HepG2 (cell line): ENCODE data around the gene ZNF223. TPM values are rescaled to one million over a fixed set of nuclear protein-coding genes. Genes with fewer than 3 reads are reported as not detected.

Source experiments
- CAMTA2 ChIP-seq: sonication (generic); formaldehyde crosslinking; IDR thresholded peaks from 2 replicates; pipeline ENCODE4 v1.4.0; 2020; ENCODE audit warnings: mild to moderate bottlenecking, missing genetic modification reagents, borderline replicate concordance
- HCFC1 ChIP-seq: fragments of 150-350 bp; IDR thresholded peaks from 2 replicates; pipeline ENCODE4 v1.6.1; 2014; ENCODE audit warnings: low read depth, low read length
- IRF2 ChIP-seq: IDR thresholded peaks from 2 replicates; pipeline ENCODE4 v1.6.1; 2018; ENCODE audit warnings: missing genetic modification reagents, missing compliant biosample characterization
- MIXL1 ChIP-seq: IDR thresholded peaks from 2 replicates; pipeline ENCODE4 v1.6.1; 2016
- NFRKB ChIP-seq: fragments of 450-650 bp; IDR thresholded peaks from 2 replicates; pipeline ENCODE4 v1.6.1; 2017
- NFYB ChIP-seq: sonication (generic); formaldehyde crosslinking; IDR thresholded peaks from 2 replicates; pipeline ENCODE4 v1.4.0; 2020; ENCODE audit warnings: missing genetic modification reagents
- STAT5B ChIP-seq: sonication (generic); formaldehyde crosslinking; IDR thresholded peaks from 2 replicates; pipeline ENCODE4 v1.4.0; 2020; ENCODE audit warnings: missing genetic modification reagents
- SUZ12 ChIP-seq: fragments of 150-350 bp; IDR thresholded peaks from 2 replicates; pipeline ENCODE4 v1.6.1; 2014; ENCODE audit warnings: low read depth, low read length
- THAP11 ChIP-seq: IDR thresholded peaks from 2 replicates; pipeline ENCODE4 v1.6.1; 2016; ENCODE audit warnings: missing biosample characterization, missing genetic modification reagents
- ZFP36L2 ChIP-seq: sonication (generic); formaldehyde crosslinking; IDR thresholded peaks from 2 replicates; pipeline ENCODE4 v1.4.0; 2020; ENCODE audit warnings: missing genetic modification reagents
- ZNF12 ChIP-seq: sonication (generic); formaldehyde crosslinking; IDR thresholded peaks from 2 replicates; pipeline ENCODE4 v1.5.0; 2020; ENCODE audit warnings: missing genetic modification reagents
- ZNF335 ChIP-seq: sonication (generic); formaldehyde crosslinking; IDR thresholded peaks from 2 replicates; pipeline ENCODE4 v1.4.0; 2020; ENCODE audit warnings: missing genetic modification reagents
- ZNF33B ChIP-seq: sonication (generic); formaldehyde crosslinking; IDR thresholded peaks from 2 replicates; pipeline ENCODE4 v1.5.1; 2020; ENCODE audit warnings: mild to moderate bottlenecking, missing genetic modification reagents
- ZNF556 ChIP-seq: sonication (generic); formaldehyde crosslinking; IDR thresholded peaks from 2 replicates; pipeline ENCODE4 v1.4.0; 2020; ENCODE audit warnings: mild to moderate bottlenecking, missing genetic modification reagents, borderline replicate concordance
- ZNF720 ChIP-seq: sonication (generic); formaldehyde crosslinking; IDR thresholded peaks from 2 replicates; pipeline ENCODE4 v1.4.0; 2020; ENCODE audit warnings: missing genetic modification reagents
- ZNF75D ChIP-seq: sonication (generic); formaldehyde crosslinking; IDR thresholded peaks from 2 replicates; pipeline ENCODE4 v1.8.1; 2023; ENCODE audit warnings: missing genetic modification reagents, mild to moderate bottlenecking, borderline replicate concordance
- ZNF768 ChIP-seq: sonication (generic); formaldehyde crosslinking; IDR thresholded peaks from 2 replicates; pipeline ENCODE4 v1.4.0; 2020; ENCODE audit warnings: missing genetic modification reagents
- ZNF782 ChIP-seq: sonication (generic); formaldehyde crosslinking; IDR thresholded peaks from 2 replicates; pipeline ENCODE4 v1.4.0; 2020; ENCODE audit warnings: missing genetic modification reagents, mild to moderate bottlenecking, borderline replicate concordance
- ZNF841 ChIP-seq: sonication (generic); formaldehyde crosslinking; IDR thresholded peaks from 2 replicates; pipeline ENCODE4 v1.8.1; 2023; ENCODE audit warnings: missing genetic modification reagents, borderline replicate concordance
- polyA plus RNA-seq, 8 experiments: library from polyadenylated mRNA; depleted of rRNA in 3 of 8; stranded (reverse) in 7 of 8; unstranded in 1 of 8; fragments of >200 nt; fragmentation: Illumina TruSeq in 4 of 8; extraction: Trizol in 4 of 8; gene quantifications; 2 replicates each; pipeline versions ENCODE4 v1.2.1 to v1.2.3, GENCODE V29; 2011 to 2016; ENCODE audit warnings: low read depth in 4 of 8, missing spikeins in 1 of 8, mixed read lengths in 1 of 8; ENCODE audit not compliant: insufficient read depth in 1 of 8
- total RNA-seq, 5 experiments: library from RNA; depleted of rRNA; stranded (reverse); fragments of >200 nt; fragmentation: Illumina TruSeq; extraction: Trizol; gene quantifications; 2 replicates each; pipeline ENCODE4 v1.2.3, GENCODE V29; 2016; ENCODE audit warnings: low read depth in 1 of 5
- TF ChIP-seq, protein P1 (sequence below): sonication (generic); formaldehyde crosslinking; IDR thresholded peaks from 2 replicates; pipeline ENCODE4 v1.4.0; 2020; ENCODE audit warnings: missing genetic modification reagents, borderline replicate concordance
- TF ChIP-seq, protein P2 (sequence below): sonication (generic); formaldehyde crosslinking; IDR thresholded peaks from 2 replicates; pipeline ENCODE4 v1.4.0; 2020; ENCODE audit warnings: missing genetic modification reagents
- TF ChIP-seq, protein P3 (sequence below): sonication (generic); formaldehyde crosslinking; IDR thresholded peaks from 2 replicates; pipeline ENCODE4 v1.4.0; 2020; ENCODE audit warnings: missing genetic modification reagents

Gene ZNF223
- total and polyA plus RNA-seq, 2 of the 13 experiments (the other 11 are each of a cell fraction or from before 2014, with no cell fraction given) = 2.0 to 4.8 TPM

DNA sequence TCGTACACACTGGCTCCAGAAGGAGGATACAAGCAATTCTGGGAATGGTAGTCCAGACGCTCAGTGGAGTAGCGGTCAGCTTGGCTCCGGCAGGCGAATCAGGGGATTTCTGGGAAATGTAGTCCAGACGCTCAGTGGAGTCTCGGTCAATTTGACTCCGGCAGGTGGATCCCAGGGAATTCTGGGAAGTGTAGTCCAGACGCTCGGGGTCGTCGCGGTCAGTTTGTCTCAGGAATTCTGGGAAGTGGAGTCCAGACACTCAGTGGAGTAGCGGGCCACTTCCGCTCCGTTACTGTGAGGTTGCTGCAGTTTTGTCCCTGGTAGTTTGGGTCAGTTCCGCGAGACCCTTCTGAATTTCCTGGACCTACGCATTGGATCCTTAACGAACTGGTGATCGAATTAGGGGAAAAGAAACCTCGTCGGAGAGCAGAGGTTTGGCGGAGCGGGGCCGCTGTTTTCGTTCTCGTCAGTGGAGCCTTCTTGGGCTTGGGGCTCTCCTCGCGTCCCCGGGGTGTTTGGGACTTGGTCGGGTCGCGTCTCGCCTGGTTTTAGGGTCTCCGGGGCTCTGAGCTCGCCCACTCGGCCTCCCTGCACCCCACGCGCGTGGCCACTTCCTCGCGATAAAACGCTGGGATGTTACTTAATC, 61.4 kb downstream of the ZNF223 start, which contains the start of gene ZNF225 (continued):
- TF ChIP-seq, protein P1, sequence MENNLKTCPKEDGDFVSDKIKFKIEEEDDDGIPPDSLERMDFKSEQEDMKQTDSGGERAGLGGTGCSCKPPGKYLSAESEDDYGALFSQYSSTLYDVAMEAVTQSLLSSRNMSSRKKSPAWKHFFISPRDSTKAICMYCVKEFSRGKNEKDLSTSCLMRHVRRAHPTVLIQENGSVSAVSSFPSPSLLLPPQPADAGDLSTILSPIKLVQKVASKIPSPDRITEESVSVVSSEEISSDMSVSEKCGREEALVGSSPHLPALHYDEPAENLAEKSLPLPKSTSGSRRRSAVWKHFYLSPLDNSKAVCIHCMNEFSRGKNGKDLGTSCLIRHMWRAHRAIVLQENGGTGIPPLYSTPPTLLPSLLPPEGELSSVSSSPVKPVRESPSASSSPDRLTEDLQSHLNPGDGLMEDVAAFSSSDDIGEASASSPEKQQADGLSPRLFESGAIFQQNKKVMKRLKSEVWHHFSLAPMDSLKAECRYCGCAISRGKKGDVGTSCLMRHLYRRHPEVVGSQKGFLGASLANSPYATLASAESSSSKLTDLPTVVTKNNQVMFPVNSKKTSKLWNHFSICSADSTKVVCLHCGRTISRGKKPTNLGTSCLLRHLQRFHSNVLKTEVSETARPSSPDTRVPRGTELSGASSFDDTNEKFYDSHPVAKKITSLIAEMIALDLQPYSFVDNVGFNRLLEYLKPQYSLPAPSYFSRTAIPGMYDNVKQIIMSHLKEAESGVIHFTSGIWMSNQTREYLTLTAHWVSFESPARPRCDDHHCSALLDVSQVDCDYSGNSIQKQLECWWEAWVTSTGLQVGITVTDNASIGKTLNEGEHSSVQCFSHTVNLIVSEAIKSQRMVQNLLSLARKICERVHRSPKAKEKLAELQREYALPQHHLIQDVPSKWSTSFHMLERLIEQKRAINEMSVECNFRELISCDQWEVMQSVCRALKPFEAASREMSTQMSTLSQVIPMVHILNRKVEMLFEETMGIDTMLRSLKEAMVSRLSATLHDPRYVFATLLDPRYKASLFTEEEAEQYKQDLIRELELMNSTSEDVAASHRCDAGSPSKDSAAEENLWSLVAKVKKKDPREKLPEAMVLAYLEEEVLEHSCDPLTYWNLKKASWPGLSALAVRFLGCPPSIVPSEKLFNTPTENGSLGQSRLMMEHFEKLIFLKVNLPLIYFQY = peak; percentile 71; the same call in 1 of the 2 replicates
- TF ChIP-seq, protein P2, sequence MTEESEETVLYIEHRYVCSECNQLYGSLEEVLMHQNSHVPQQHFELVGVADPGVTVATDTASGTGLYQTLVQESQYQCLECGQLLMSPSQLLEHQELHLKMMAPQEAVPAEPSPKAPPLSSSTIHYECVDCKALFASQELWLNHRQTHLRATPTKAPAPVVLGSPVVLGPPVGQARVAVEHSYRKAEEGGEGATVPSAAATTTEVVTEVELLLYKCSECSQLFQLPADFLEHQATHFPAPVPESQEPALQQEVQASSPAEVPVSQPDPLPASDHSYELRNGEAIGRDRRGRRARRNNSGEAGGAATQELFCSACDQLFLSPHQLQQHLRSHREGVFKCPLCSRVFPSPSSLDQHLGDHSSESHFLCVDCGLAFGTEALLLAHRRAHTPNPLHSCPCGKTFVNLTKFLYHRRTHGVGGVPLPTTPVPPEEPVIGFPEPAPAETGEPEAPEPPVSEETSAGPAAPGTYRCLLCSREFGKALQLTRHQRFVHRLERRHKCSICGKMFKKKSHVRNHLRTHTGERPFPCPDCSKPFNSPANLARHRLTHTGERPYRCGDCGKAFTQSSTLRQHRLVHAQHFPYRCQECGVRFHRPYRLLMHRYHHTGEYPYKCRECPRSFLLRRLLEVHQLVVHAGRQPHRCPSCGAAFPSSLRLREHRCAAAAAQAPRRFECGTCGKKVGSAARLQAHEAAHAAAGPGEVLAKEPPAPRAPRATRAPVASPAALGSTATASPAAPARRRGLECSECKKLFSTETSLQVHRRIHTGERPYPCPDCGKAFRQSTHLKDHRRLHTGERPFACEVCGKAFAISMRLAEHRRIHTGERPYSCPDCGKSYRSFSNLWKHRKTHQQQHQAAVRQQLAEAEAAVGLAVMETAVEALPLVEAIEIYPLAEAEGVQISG (CRISPR knock-in tag) = peak; percentile 96
- peak; percentile 71; the same call in 1 of the 2 replicates for TF ChIP-seq ZNF556 (CRISPR knock-in tag)
- no peak for TF ChIP-seq STAT5B (CRISPR knock-in tag)
- peak; percentile 94 for TF ChIP-seq ZNF335 (CRISPR knock-in tag)
- TF ChIP-seq MIXL1 (CRISPR knock-in tag) = peak; percentile 74
- TF ChIP-seq ZNF33B (CRISPR knock-in tag) = 0 out of 2 replicates have a peak, but pooled peaks have one; percentile 48
- TF ChIP-seq ZNF12 (CRISPR knock-in tag) = no peak
- TF ChIP-seq ZNF841 (CRISPR knock-in tag) = no peak
- no peak for TF ChIP-seq ZNF720 (CRISPR knock-in tag)
- no peak for TF ChIP-seq ZNF768 (CRISPR knock-in tag)
- TF ChIP-seq CAMTA2 (CRISPR knock-in tag) = no peak
- TF ChIP-seq, protein P3, sequence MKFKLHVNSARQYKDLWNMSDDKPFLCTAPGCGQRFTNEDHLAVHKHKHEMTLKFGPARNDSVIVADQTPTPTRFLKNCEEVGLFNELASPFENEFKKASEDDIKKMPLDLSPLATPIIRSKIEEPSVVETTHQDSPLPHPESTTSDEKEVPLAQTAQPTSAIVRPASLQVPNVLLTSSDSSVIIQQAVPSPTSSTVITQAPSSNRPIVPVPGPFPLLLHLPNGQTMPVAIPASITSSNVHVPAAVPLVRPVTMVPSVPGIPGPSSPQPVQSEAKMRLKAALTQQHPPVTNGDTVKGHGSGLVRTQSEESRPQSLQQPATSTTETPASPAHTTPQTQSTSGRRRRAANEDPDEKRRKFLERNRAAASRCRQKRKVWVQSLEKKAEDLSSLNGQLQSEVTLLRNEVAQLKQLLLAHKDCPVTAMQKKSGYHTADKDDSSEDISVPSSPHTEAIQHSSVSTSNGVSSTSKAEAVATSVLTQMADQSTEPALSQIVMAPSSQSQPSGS (CRISPR knock-in tag) = 0 out of 2 replicates have a peak, but pooled peaks have one; percentile 46
- TF ChIP-seq ZNF75D (CRISPR knock-in tag) = 0 out of 2 replicates have a peak, but pooled peaks have one; percentile 23
- no peak for TF ChIP-seq NFRKB
- peak; percentile 94 for TF ChIP-seq SUZ12
- TF ChIP-seq ZFP36L2 (CRISPR knock-in tag) = no peak
- TF ChIP-seq ZNF782 (CRISPR knock-in tag) = peak; percentile 72; the same call in 1 of the 2 replicates
- peak; percentile 100 for TF ChIP-seq THAP11
- TF ChIP-seq IRF2 = peak; percentile 98
- peak; percentile 70 for TF ChIP-seq NFYB (CRISPR knock-in tag)
- TF ChIP-seq HCFC1 = peak; percentile 100
